ENCODE measurements around the gene TRIO.

DNA sequence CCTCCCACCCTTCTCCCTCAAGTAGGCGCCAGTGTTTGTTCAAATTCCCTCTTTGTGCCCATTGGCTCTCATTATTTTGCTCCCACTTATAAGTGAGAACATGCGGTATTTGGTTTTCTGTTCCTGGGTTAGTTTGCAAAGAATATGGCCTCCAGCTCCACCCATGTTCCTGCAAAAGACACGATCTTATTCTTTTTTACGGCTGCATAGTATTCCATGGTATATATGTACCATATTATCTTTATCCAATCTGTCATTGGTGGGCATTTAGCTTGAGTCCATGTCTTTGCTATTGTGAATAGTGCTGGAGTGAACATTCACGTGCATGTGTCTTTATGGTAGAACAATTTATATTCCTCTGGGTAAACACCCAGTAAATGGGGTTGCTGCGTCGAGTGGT, 375.5 kb downstream of the TRIO start:
- TF ChIP-seq POLR2AphosphoS5 (IDR thresholded peaks at IDR 0.05) (no peak), POLR2A (IDR thresholded peaks at IDR 0.05; ENCODE audit: low read depth) (no peak)
- TF ChIP-seq, protein P1, sequence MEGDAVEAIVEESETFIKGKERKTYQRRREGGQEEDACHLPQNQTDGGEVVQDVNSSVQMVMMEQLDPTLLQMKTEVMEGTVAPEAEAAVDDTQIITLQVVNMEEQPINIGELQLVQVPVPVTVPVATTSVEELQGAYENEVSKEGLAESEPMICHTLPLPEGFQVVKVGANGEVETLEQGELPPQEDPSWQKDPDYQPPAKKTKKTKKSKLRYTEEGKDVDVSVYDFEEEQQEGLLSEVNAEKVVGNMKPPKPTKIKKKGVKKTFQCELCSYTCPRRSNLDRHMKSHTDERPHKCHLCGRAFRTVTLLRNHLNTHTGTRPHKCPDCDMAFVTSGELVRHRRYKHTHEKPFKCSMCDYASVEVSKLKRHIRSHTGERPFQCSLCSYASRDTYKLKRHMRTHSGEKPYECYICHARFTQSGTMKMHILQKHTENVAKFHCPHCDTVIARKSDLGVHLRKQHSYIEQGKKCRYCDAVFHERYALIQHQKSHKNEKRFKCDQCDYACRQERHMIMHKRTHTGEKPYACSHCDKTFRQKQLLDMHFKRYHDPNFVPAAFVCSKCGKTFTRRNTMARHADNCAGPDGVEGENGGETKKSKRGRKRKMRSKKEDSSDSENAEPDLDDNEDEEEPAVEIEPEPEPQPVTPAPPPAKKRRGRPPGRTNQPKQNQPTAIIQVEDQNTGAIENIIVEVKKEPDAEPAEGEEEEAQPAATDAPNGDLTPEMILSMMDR (IDR thresholded peaks at IDR 0.05): no peak
